Transverse colon (tissue), 4 donors: Measurements from ENCODE around the gene GMDS. TPM values are rescaled to one million over a fixed set of nuclear protein-coding genes. Genes with fewer than 3 reads are reported as not detected.

Experiments used
- DNase-seq: peaks from one replicate; pipeline ENCODE4 v3.0.0-alpha.2; 2019
- H3K27ac ChIP-seq, 4 donors: fragments of 200-600 bp; sonication (generic); 2 replicates each; pipeline ENCODE4 v1.5.1; 2016 to 2018; ENCODE audit warnings: inconsistent platforms in 4 of 4
- H3K27me3 ChIP-seq: fragments of 200-600 bp; sonication (generic); 2 replicates; pipeline ENCODE4 v1.5.1; 2017; ENCODE audit warnings: inconsistent platforms
- H3K36me3 ChIP-seq, 4 donors: fragments of 200-600 bp; sonication (generic); 2 replicates each; pipeline ENCODE4 v1.5.1; 2017 to 2019; ENCODE audit warnings: inconsistent platforms in 4 of 4
- H3K4me1 ChIP-seq, 4 donors: fragments of 200-600 bp; sonication (generic); 2 replicates each; pipeline ENCODE4 v1.5.1; 2017 to 2020; ENCODE audit warnings: inconsistent platforms in 4 of 4
- H3K4me3 ChIP-seq, 4 donors: fragments of 200-600 bp; sonication (generic); 1 replicate in 1 of 4; 2 replicates in 3 of 4; pipeline versions ENCODE4 v1.5.1 to v1.6.1; 2017 to 2019; ENCODE audit warnings: inconsistent platforms in 4 of 4
- H3K9me3 ChIP-seq, 2 donors: fragments of 200-600 bp; sonication (generic); 2 replicates each; pipeline ENCODE4 v1.5.1; 2017 to 2019; ENCODE audit warnings: inconsistent platforms in 2 of 2
- CTCF ChIP-seq, 5 experiments: fragments of 200-600 bp in 3 of 5; fragments of 450-650 bp in 2 of 5; sonication (generic) in 3 of 5; IDR thresholded peaks; 1 replicate in 2 of 5; 2 replicates in 3 of 5; pipeline ENCODE4 v1.5.1; 2016 to 2017; ENCODE audit warnings: antibody characterized with exemption in 5 of 5, inconsistent platforms in 3 of 5, mild to moderate bottlenecking in 2 of 5, moderate library complexity in 1 of 5
- EP300 ChIP-seq: sonication (generic); formaldehyde crosslinking; IDR thresholded peaks from one replicate; pipeline ENCODE4 v1.6.1; 2017; ENCODE audit warnings: antibody characterized with exemption, low read depth
- POLR2A ChIP-seq: fragments of 450-650 bp; IDR thresholded peaks from one replicate; pipeline ENCODE4 v1.6.1; 2016; ENCODE audit warnings: antibody characterized with exemption, mild to moderate bottlenecking, moderate library complexity
- POLR2AphosphoS5 ChIP-seq, 3 donors: sonication (generic); formaldehyde crosslinking; IDR thresholded peaks; one replicate each; pipeline ENCODE4 v1.6.1; 2016; ENCODE audit warnings: antibody characterized with exemption in 3 of 3
- WGBS, 2 donors: methylation state at CpG; one replicate each; pipeline ENCODE4 v1.1.5; 2018; ENCODE audit warnings: low coverage in 1 of 2; 5-methylcytosine and 5-hydroxymethylcytosine counted together
- in situ Hi-C, 4 donors: fragments of 200-750 bp; cut with MboI; loops; one replicate each; pipeline versions ENCODE4 v1.15.0 to v1.15.1; 2017; ENCODE audit warnings: low sequenced_read_pairs in 3 of 4, low pct_ligation_motif_present in 1 of 4, low pct_unique_long_range_greater_than_20kb in 1 of 4
- intact Hi-C: fragments of 100-400 bp; cut with DNase I; formaldehyde crosslinking; loops from one replicate; pipeline ENCODE4 v1.15.1; 2023; ENCODE audit warnings: low total_unique reads
- total RNA-seq, 4 donors: library from RNA; depleted of rRNA; stranded (reverse); fragments of >200 nt; gene quantifications; one replicate each; pipeline ENCODE4 v1.1.0, GENCODE V29; 2016

Gene GMDS
- total RNA-seq, 4 donors from 2014 or later: 66.2 to 546 (median 102) TPM

GRCh38 chr6:2111162-2111677 is 134.2 kb downstream of the GMDS start:
- in situ Hi-C loops: no loop called here
- H3K4me3 ChIP-seq: no peak overlapping the region

GRCh38 chr6:2110504-2110903 is 134.9 kb downstream of the GMDS start:
- Histone ChIP-seq H3K36me3 (no peaks in the 10 kb centered on the region), H3K4me3 (no peak overlapping the region), H3K4me1 (peaks cover 0 to 6% (median 0%) of the 10 kb centered on the region in 4 donors), H3K27ac (no peak overlapping the region), H3K27me3 (no peaks in the 10 kb centered on the region), H3K9me3 (no peaks in the 10 kb centered on the region)
- TF ChIP-seq POLR2AphosphoS5 (IDR thresholded peaks at IDR 0.05): no peak
- TF ChIP-seq CTCF (IDR thresholded peaks at IDR 0.05): no peak
- no peak for TF ChIP-seq EP300
- no peak for TF ChIP-seq POLR2A
- intact Hi-C loops (no loop called here), in situ Hi-C loops (no loop called here)
- DNase-seq: no peak
- 62 to 68% methylated on average over 2 to 4 of the region's 4 CpGs for WGBS, 2 donors

More at GRCh38 chr6:2111162-2111677, 134.2 kb downstream of the GMDS start:
- intact Hi-C loops: no loop called here
- no peak for TF ChIP-seq CTCF (IDR thresholded peaks at IDR 0.05)
- TF ChIP-seq POLR2AphosphoS5 (IDR thresholded peaks at IDR 0.05): no peak
- no peak for TF ChIP-seq EP300
- no peak for TF ChIP-seq POLR2A
- no peak for DNase-seq
- Histone ChIP-seq H3K9me3 (no peaks in the 10 kb centered on the region), H3K27me3 (no peaks in the 10 kb centered on the region), H3K27ac (no peak overlapping the region), H3K4me1 (peaks cover 0 to 6% (median 0%) of the 10 kb centered on the region in 4 donors), H3K36me3 (no peaks in the 10 kb centered on the region)
- 67 to 68% methylated on average over 5 of the region's 5 CpGs for WGBS, 2 donors

GRCh38 chr6:2109796-2110195 is 135.6 kb downstream of the GMDS start:
- Histone ChIP-seq H3K27me3 (no peaks in the 10 kb centered on the region), H3K9me3 (no peaks in the 10 kb centered on the region), H3K27ac (no peak overlapping the region), H3K36me3 (no peaks in the 10 kb centered on the region), H3K4me1 (peaks cover 0 to 6% (median 0%) of the 10 kb centered on the region in 4 donors), H3K4me3 (no peak overlapping the region)
- no peak for DNase-seq
- in situ Hi-C loops: no loop called here
- WGBS, 2 donors: 84 to 96% methylated on average over 5 of the region's 5 CpGs
- TF ChIP-seq CTCF (IDR thresholded peaks at IDR 0.05) (no peak), EP300 (no peak), POLR2AphosphoS5 (IDR thresholded peaks at IDR 0.05) (no peak), POLR2A (no peak)
- intact Hi-C loops: loop anchor here (10.0 kb wide), 1 partner anchor 505 kb away; the partner anchor contains the start of gene FOXC1

GRCh38 chr6:2108700-2109306 is 136.6 kb downstream of the GMDS start:
- no peak overlapping the region for H3K4me3 ChIP-seq
- H3K36me3 ChIP-seq: no peaks in the 10 kb centered on the region
- WGBS, 2 donors: 90 to 95% methylated on average over 4 to 9 of the region's 9 CpGs
- H3K27ac ChIP-seq: no peak overlapping the region
- intact Hi-C loops (loop anchor here (10.0 kb wide), 1 partner anchor 504 kb away; the partner anchor contains the start of gene FOXC1), in situ Hi-C loops (no loop called here)
- H3K27me3 ChIP-seq: no peaks in the 10 kb centered on the region
- H3K9me3 ChIP-seq: no peaks in the 10 kb centered on the region
- TF ChIP-seq EP300 (no peak), POLR2A (no peak), POLR2AphosphoS5 (IDR thresholded peaks at IDR 0.05) (no peak), CTCF (IDR thresholded peaks at IDR 0.05) (no peak)
- no peak for DNase-seq
- H3K4me1 ChIP-seq: peaks cover 0 to 6% (median 0%) of the 10 kb centered on the region in 4 donors
